ENCODE data around the gene RNF8.

GRCh38 chr6:37347670-37348111, 6.1 kb upstream of the RNF8 start:
- TF ChIP-seq, protein P1, sequence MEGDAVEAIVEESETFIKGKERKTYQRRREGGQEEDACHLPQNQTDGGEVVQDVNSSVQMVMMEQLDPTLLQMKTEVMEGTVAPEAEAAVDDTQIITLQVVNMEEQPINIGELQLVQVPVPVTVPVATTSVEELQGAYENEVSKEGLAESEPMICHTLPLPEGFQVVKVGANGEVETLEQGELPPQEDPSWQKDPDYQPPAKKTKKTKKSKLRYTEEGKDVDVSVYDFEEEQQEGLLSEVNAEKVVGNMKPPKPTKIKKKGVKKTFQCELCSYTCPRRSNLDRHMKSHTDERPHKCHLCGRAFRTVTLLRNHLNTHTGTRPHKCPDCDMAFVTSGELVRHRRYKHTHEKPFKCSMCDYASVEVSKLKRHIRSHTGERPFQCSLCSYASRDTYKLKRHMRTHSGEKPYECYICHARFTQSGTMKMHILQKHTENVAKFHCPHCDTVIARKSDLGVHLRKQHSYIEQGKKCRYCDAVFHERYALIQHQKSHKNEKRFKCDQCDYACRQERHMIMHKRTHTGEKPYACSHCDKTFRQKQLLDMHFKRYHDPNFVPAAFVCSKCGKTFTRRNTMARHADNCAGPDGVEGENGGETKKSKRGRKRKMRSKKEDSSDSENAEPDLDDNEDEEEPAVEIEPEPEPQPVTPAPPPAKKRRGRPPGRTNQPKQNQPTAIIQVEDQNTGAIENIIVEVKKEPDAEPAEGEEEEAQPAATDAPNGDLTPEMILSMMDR (IDR thresholded peaks at IDR 0.05; ENCODE audit: insufficient read depth, low read depth, low read length), result no peak
- TF ChIP-seq EZH2 (IDR thresholded peaks at IDR 0.05; ENCODE audit: insufficient read depth, low read length), result no peak
